Measurements from ENCODE around the gene TEX14. TPM values are rescaled to one million over a fixed set of nuclear protein-coding genes. Genes with fewer than 3 reads are reported as not detected.

TEX14 gene
- polyA plus RNA-seq, 1 of the 3 experiments (the other 2 are of a cell fraction), result 0.02 TPM

- WGBS (ENCODE audit: low lambda C conversion rate), result 90% methylated on average over 1 of the region's 1 CpG
- TF ChIP-seq SMC3 (IDR thresholded peaks at IDR 0.05; ENCODE audit: low read depth, low read length) (no peak), EP300 (IDR thresholded peaks at IDR 0.05; ENCODE audit: borderline replicate concordance in 1 of 2, low read depth in 1 of 2, low read length in 1 of 2) (no peak), NFIC (IDR thresholded peaks at IDR 0.05; ENCODE audit: borderline replicate concordance) (no peak), RCOR1 (IDR thresholded peaks at IDR 0.05; ENCODE audit: low read length) (no peak), SIN3A (IDR thresholded peaks at IDR 0.05; ENCODE audit: borderline replicate concordance, low read depth, low read length) (no peak), FOXJ3 (CRISPR knock-in tag; IDR thresholded peaks at IDR 0.05) (no peak), MEF2A (IDR thresholded peaks at IDR 0.05; ENCODE audit: borderline replicate concordance, low read depth) (no peak), FOSL2 (IDR thresholded peaks at IDR 0.05; ENCODE audit: borderline replicate concordance, low read depth) (no peak), USF2 (IDR thresholded peaks at IDR 0.05; ENCODE audit: borderline replicate concordance, low read depth, low read length) (no peak), GABPA (IDR thresholded peaks at IDR 0.05; ENCODE audit: low read depth) (no peak), NRF1 (IDR thresholded peaks at IDR 0.05; ENCODE audit: low read depth, low read length) (no peak), TAF1 (IDR thresholded peaks at IDR 0.05; ENCODE audit: borderline replicate concordance, low read depth, low read length) (no peak), MXI1 (IDR thresholded peaks at IDR 0.05; ENCODE audit: low read depth, low read length) (no peak), GATA2 (CRISPR knock-in tag; IDR thresholded peaks at IDR 0.05) (no peak), JUND (IDR thresholded peaks at IDR 0.05) (no peak)
- TF ChIP-seq, protein P1, sequence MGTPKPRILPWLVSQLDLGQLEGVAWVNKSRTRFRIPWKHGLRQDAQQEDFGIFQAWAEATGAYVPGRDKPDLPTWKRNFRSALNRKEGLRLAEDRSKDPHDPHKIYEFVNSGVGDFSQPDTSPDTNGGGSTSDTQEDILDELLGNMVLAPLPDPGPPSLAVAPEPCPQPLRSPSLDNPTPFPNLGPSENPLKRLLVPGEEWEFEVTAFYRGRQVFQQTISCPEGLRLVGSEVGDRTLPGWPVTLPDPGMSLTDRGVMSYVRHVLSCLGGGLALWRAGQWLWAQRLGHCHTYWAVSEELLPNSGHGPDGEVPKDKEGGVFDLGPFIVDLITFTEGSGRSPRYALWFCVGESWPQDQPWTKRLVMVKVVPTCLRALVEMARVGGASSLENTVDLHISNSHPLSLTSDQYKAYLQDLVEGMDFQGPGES (IDR thresholded peaks at IDR 0.05; ENCODE audit: low read depth, low read length), result no peak
- TF ChIP-seq, protein P2, sequence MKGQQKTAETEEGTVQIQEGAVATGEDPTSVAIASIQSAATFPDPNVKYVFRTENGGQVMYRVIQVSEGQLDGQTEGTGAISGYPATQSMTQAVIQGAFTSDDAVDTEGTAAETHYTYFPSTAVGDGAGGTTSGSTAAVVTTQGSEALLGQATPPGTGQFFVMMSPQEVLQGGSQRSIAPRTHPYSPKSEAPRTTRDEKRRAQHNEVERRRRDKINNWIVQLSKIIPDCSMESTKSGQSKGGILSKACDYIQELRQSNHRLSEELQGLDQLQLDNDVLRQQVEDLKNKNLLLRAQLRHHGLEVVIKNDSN (IDR thresholded peaks at IDR 0.05; ENCODE audit: borderline replicate concordance, low read depth), result no peak
- TF ChIP-seq, protein P3, sequence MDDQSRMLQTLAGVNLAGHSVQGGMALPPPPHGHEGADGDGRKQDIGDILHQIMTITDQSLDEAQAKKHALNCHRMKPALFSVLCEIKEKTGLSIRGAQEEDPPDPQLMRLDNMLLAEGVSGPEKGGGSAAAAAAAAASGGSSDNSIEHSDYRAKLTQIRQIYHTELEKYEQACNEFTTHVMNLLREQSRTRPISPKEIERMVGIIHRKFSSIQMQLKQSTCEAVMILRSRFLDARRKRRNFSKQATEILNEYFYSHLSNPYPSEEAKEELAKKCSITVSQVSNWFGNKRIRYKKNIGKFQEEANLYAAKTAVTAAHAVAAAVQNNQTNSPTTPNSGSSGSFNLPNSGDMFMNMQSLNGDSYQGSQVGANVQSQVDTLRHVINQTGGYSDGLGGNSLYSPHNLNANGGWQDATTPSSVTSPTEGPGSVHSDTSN (IDR thresholded peaks at IDR 0.05), result no peak
- TF ChIP-seq, protein P4, sequence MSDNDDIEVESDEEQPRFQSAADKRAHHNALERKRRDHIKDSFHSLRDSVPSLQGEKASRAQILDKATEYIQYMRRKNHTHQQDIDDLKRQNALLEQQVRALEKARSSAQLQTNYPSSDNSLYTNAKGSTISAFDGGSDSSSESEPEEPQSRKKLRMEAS (IDR thresholded peaks at IDR 0.05; ENCODE audit: low read depth), result no peak
- H3K27me3 ChIP-seq (ENCODE audit: insufficient read depth), result no peaks in the 10 kb centered on the region
- H3K27ac ChIP-seq (ENCODE audit: low read depth in 2 of 2, low read length in 1 of 2), result no peak overlapping the region
- DNase-seq, result no peak
- H3K36me3 ChIP-seq (replicated peaks in 1 of 2; ENCODE audit: control insufficient read depth in 1 of 2, insufficient read depth in 2 of 2, low read length in 1 of 2), result peaks cover 21 to 31% of the 10 kb centered on the region in 2 experiments
- no peak overlapping the region for H2AFZ ChIP-seq (ENCODE audit: low read depth)
- peaks cover 11% of the 10 kb centered on the region for H3F3A ChIP-seq (replicated peaks; ENCODE audit: insufficient read depth)
- ChIA-PET POLR2A (no interaction called here), CTCF (interaction anchor here (1.1 to 2.9 kb wide), 2 partner anchors 12 to 282 kb away, joined by 4 to 16 read pairs; no protein-coding TSS in a partner anchor)
- H3K9me2 ChIP-seq, result no peaks in the 10 kb centered on the region
- H3K9me3 ChIP-seq, result no peaks in the 10 kb centered on the region
- no peaks in the 10 kb centered on the region for H4K20me1 ChIP-seq (ENCODE audit: insufficient read depth)
- H3K79me2 ChIP-seq (ENCODE audit: insufficient read depth), result no peaks in the 10 kb centered on the region
- H3K4me3 ChIP-seq (ENCODE audit: low read depth in 2 of 2, low read length in 1 of 2), result no peak overlapping the region
- no peak overlapping the region for H3K9ac ChIP-seq
- no peaks in the 10 kb centered on the region for H3K4me1 ChIP-seq (ENCODE audit: control insufficient read depth in 1 of 2, insufficient read depth in 2 of 2, low read depth in 1 of 2, low read length in 1 of 2)
- H3K4me2 ChIP-seq, result no peak overlapping the region
Measured at GRCh38 chr17:58722274-58722673, 30.4 kb upstream of the TEX14 start.

Data from SK-N-SH (cell line).